ENCODE measurements around the gene SGSM2.
A peak's percentile ranks its signal among the peaks of the same experiment; 100 is the strongest.

DNA sequence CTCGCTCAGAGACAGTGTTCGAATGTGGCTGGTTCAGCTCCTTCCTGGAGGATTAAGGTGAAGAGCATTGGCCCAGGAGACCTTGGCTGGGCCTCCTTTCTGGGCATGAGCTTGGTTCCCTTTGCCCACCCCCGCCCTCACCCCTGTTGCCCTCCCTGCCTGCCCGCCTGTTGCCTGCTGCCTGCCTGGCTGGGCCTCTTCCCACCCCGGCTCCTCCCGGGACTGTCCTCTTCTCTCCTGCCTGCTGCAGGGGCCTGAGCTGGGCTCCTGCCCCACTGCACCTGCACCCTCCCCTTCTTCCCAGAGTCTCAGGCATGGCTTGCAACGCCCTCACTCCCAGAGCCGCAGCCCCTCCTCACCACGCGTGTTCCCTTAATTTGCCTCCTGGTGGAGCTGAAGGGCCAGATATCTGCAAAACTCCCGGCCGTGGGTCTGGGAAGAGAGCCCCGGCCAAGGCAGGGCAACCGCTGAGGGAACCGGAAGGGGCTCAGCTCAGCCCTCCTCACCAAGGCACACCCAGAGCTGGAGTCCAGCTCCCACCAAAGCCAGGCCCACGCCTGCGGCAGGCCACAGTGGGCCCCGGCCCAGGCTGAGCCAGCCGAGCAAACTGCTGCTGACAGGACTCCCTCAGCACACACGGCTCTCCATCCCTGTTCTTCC is 32.4 kb downstream of the SGSM2 start:
- no peak for TF ChIP-seq EZH2 (IDR thresholded peaks at IDR 0.05; ENCODE audit: low read length)
- TF ChIP-seq, protein P1, sequence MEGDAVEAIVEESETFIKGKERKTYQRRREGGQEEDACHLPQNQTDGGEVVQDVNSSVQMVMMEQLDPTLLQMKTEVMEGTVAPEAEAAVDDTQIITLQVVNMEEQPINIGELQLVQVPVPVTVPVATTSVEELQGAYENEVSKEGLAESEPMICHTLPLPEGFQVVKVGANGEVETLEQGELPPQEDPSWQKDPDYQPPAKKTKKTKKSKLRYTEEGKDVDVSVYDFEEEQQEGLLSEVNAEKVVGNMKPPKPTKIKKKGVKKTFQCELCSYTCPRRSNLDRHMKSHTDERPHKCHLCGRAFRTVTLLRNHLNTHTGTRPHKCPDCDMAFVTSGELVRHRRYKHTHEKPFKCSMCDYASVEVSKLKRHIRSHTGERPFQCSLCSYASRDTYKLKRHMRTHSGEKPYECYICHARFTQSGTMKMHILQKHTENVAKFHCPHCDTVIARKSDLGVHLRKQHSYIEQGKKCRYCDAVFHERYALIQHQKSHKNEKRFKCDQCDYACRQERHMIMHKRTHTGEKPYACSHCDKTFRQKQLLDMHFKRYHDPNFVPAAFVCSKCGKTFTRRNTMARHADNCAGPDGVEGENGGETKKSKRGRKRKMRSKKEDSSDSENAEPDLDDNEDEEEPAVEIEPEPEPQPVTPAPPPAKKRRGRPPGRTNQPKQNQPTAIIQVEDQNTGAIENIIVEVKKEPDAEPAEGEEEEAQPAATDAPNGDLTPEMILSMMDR (optimal IDR thresholded peaks at IDR 0.05 in 1 of 3, IDR thresholded peaks at IDR 0.05 in 1 of 3, conservative IDR thresholded peaks at IDR 0.05 in 1 of 3; ENCODE audit: extremely low read depth in 1 of 3, insufficient read depth in 2 of 3, low read length in 3 of 3) = peak in 1 of 3 experiments; percentile 10

Data from keratinocyte (primary cell).